ENCODE results near the gene PDIK1L.

DNA sequence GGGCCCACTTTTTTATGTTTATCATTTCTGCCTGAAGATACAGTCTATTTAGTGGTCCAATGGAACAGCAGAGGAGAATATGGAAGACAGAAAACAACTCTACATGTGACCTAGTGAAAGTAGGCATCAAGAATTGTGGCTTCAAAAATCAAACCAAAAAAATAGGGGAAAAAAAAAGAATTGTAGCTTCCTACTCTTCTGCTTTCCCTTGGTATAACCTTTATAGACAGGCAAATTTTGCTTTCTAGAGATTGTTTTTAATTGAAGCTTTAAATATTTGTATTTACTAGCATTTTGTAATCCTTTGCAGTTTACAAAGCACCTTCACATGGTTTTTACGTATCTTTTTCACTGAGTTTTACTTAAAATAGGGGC is 14.3 kb downstream of the PDIK1L start:
- TF ChIP-seq, protein P1, sequence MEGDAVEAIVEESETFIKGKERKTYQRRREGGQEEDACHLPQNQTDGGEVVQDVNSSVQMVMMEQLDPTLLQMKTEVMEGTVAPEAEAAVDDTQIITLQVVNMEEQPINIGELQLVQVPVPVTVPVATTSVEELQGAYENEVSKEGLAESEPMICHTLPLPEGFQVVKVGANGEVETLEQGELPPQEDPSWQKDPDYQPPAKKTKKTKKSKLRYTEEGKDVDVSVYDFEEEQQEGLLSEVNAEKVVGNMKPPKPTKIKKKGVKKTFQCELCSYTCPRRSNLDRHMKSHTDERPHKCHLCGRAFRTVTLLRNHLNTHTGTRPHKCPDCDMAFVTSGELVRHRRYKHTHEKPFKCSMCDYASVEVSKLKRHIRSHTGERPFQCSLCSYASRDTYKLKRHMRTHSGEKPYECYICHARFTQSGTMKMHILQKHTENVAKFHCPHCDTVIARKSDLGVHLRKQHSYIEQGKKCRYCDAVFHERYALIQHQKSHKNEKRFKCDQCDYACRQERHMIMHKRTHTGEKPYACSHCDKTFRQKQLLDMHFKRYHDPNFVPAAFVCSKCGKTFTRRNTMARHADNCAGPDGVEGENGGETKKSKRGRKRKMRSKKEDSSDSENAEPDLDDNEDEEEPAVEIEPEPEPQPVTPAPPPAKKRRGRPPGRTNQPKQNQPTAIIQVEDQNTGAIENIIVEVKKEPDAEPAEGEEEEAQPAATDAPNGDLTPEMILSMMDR (IDR thresholded peaks at IDR 0.05; ENCODE audit: low read depth, low read length), result no peak
- TF ChIP-seq POLR2A (IDR thresholded peaks at IDR 0.05; ENCODE audit: extremely low read depth, insufficient read length) (no peak), MYC (IDR thresholded peaks at IDR 0.05; ENCODE audit: low read depth, low read length) (no peak)

Measured in NB4 (cell line).